Muscle of arm (tissue), 12 donors: ENCODE data around the gene SNX19. TPM values are rescaled to one million over a fixed set of nuclear protein-coding genes. Genes with fewer than 3 reads are reported as not detected.

ENCODE experiments used
- DNase-seq: peaks from one replicate; pipeline ENCODE4 v3.0.0-alpha.2; 2013
- polyA plus RNA-seq, 12 donors: library from polyadenylated mRNA; unstranded; fragments of 120-200 nt; gene quantifications; one replicate each; pipeline ENCODE4 v1.2.1, GENCODE V29; 2013; ENCODE audit not compliant: insufficient read length in 12 of 12

Gene SNX19
- polyA plus RNA-seq, 12 donors = 26.0 to 40.4 (median 30.1) TPM; not detected in 1

GRCh38 chr11:130849215-130849568 is 67.1 kb downstream of the SNX19 start:
- DNase-seq = no peak

GRCh38 chr11:130848361-130849214 is 67.7 kb downstream of the SNX19 start:
- no peak for DNase-seq

GRCh38 chr11:130847517-130847916 is 68.8 kb downstream of the SNX19 start:
- no peak for DNase-seq

GRCh38 chr11:130846606-130847005 is 69.7 kb downstream of the SNX19 start:
- no peak for DNase-seq

- DNase-seq = no peak
These were observed 74.3 kb downstream of the SNX19 start for GRCh38 chr11:130842001-130842400.

- no peak for DNase-seq
These were observed 75.6 kb downstream of the SNX19 start for GRCh38 chr11:130840679-130841078.

- no peak for DNase-seq
These were observed 76.2 kb downstream of the SNX19 start for GRCh38 chr11:130839981-130840666.

GRCh38 chr11:130837194-130837593 is 79.1 kb downstream of the SNX19 start:
- DNase-seq = no peak

GRCh38 chr11:130834886-130835285 is 81.4 kb downstream of the SNX19 start:
- DNase-seq = no peak

GRCh38 chr11:130832566-130833425 is 83.5 kb downstream of the SNX19 start:
- DNase-seq = no peak

- no peak for DNase-seq
These were observed 84.3 kb downstream of the SNX19 start for GRCh38 chr11:130831976-130832375.

GRCh38 chr11:130831506-130831905 is 84.8 kb downstream of the SNX19 start:
- peak; percentile 72 for DNase-seq

- DNase-seq = no peak
These were observed 85.7 kb downstream of the SNX19 start for GRCh38 chr11:130830566-130830965.

- peak; percentile 96 for DNase-seq
These were observed 86.3 kb downstream of the SNX19 start for GRCh38 chr11:130829920-130830511.

- DNase-seq = no peak
These were observed 87.5 kb downstream of the SNX19 start for GRCh38 chr11:130828741-130829140.

GRCh38 chr11:130827451-130828377 is 88.6 kb downstream of the SNX19 start:
- no peak for DNase-seq

- DNase-seq = no peak
These were observed 89.7 kb downstream of the SNX19 start for GRCh38 chr11:130826572-130826971.

- no peak for DNase-seq
These were observed 90.3 kb downstream of the SNX19 start for GRCh38 chr11:130825983-130826382.

- no peak for DNase-seq
These were observed 90.7 kb downstream of the SNX19 start for GRCh38 chr11:130825561-130825960.
